ENCODE data around the gene DGKQ. TPM values are rescaled to one million over a fixed set of nuclear protein-coding genes. Genes with fewer than 3 reads are reported as not detected.

Gene DGKQ
- total and polyA plus RNA-seq, 2 donors (not counting 3 experiments of a cell fraction or from before 2014, with no cell fraction given): 15.8 to 20.2 TPM

GRCh38 chr4:972651-973424, 531 bp downstream of the DGKQ start:
- Histone ChIP-seq H4K20me1 (replicated peaks; ENCODE audit: control insufficient read depth, extremely low read depth, insufficient read depth, low read length) (no peaks in the 10 kb centered on the region), H3K9me1 (replicated peaks; ENCODE audit: control insufficient read depth, extremely low read depth, insufficient read depth, low read length) (no peaks in the 10 kb centered on the region), H3K4me2 (ENCODE audit: insufficient read depth, low read length) (peak overlapping the region; percentile 85), H3K27ac (ENCODE audit: insufficient read depth, low read depth, low read length) (no peak overlapping the region), H3K79me2 (ENCODE audit: control insufficient read depth, insufficient read depth, low read length) (no peaks in the 10 kb centered on the region), H2AFZ (ENCODE audit: low read depth, low read length) (peak overlapping the region; percentile 46), H3K9me3 (replicated peaks; ENCODE audit: control insufficient read depth, insufficient read depth, low read length) (no peaks in the 10 kb centered on the region), H3K27me3 (ENCODE audit: control insufficient read depth in 2 of 2, insufficient read depth in 2 of 2, low read length in 2 of 2) (no peaks in the 10 kb centered on the region), H3K4me1 (ENCODE audit: control insufficient read depth, extremely low read depth, insufficient read depth, low read length) (peaks cover 11% of the 10 kb centered on the region), H3K9ac (replicated peaks; ENCODE audit: extremely low read depth, insufficient read depth, low read length) (peak overlapping the region; percentile 12), H3K36me3 (ENCODE audit: control insufficient read depth in 2 of 2, extremely low read depth in 1 of 2, insufficient read depth in 2 of 2, low read length in 2 of 2) (no peaks in the 10 kb centered on the region), H3K4me3 (replicated peaks in 1 of 3; ENCODE audit: insufficient read depth in 1 of 3, low read depth in 1 of 3, low read length in 3 of 3) (peak overlapping the region; percentile 62 to 95 (median 87))
- peak; percentile 24 for DNase-seq (ENCODE audit: low read depth, low spot score)
- dilution Hi-C loops (cut with MboI; ENCODE audit: extremely low pct_ligation_motif_present, low sequenced_read_pairs) (no loop called here), intact Hi-C loops (cut with micrococcal nuclease) (loop anchor here (1.0 to 2.0 kb wide), 2 partner anchors 14 to 41 kb away; partner anchors contain the start of genes GAK, IDUA and TMEM175)
- no peak for FAIRE-seq
- ChIA-PET POLR2A (no interaction called here), CTCF (interaction anchor here (1.0 kb wide), 1 partner anchor 14 kb away, joined by 5 read pairs; the partner anchor contains the start of gene IDUA)
- no peak for TF ChIP-seq MYC (IDR thresholded peaks at IDR 0.05; ENCODE audit: low read depth, low read length)
- no peak for TF ChIP-seq POLR2AphosphoS5 (IDR thresholded peaks at IDR 0.05; ENCODE audit: insufficient read depth, low read depth, low read length)
- TF ChIP-seq POLR2A (IDR thresholded peaks at IDR 0.05; ENCODE audit: low read depth, low read length): no peak
- no peak for TF ChIP-seq FOS (IDR thresholded peaks at IDR 0.05; ENCODE audit: borderline replicate concordance, insufficient read depth, low read length)
- no TSS peak for BruUV-seq (replicated peaks)

- no peaks in the 10 kb centered on the region for H3K27me3 ChIP-seq (ENCODE audit: control insufficient read depth in 2 of 2, insufficient read depth in 2 of 2, low read length in 2 of 2)
- H3K79me2 ChIP-seq (ENCODE audit: control insufficient read depth, insufficient read depth, low read length): no peaks in the 10 kb centered on the region
- peak overlapping the region; percentile 85 for H3K4me2 ChIP-seq (ENCODE audit: insufficient read depth, low read length)
- no TSS peak for BruUV-seq (replicated peaks)
- H3K9me1 ChIP-seq (replicated peaks; ENCODE audit: control insufficient read depth, extremely low read depth, insufficient read depth, low read length): no peaks in the 10 kb centered on the region
- no peaks in the 10 kb centered on the region for H4K20me1 ChIP-seq (replicated peaks; ENCODE audit: control insufficient read depth, extremely low read depth, insufficient read depth, low read length)
- H3K9me3 ChIP-seq (replicated peaks; ENCODE audit: control insufficient read depth, insufficient read depth, low read length): no peaks in the 10 kb centered on the region
- H3K9ac ChIP-seq (replicated peaks; ENCODE audit: extremely low read depth, insufficient read depth, low read length): no peak overlapping the region
- POLR2A ChIA-PET: no interaction called here
- CTCF ChIA-PET: interaction anchor here (1.0 kb wide), 1 partner anchor 15 kb away, joined by 5 read pairs; the partner anchor contains the start of gene IDUA
- dilution Hi-C loops (cut with MboI; ENCODE audit: extremely low pct_ligation_motif_present, low sequenced_read_pairs) (no loop called here), intact Hi-C loops (cut with micrococcal nuclease) (loop anchor here (2.0 kb wide), 1 partner anchor 15 kb away; the partner anchor contains the start of gene IDUA)
- FAIRE-seq (no peak), DNase-seq (ENCODE audit: low read depth, low spot score) (no peak)
- peaks cover 11% of the 10 kb centered on the region for H3K4me1 ChIP-seq (ENCODE audit: control insufficient read depth, extremely low read depth, insufficient read depth, low read length)
- H3K4me3 ChIP-seq (replicated peaks in 1 of 3; ENCODE audit: insufficient read depth in 1 of 3, low read depth in 1 of 3, low read length in 3 of 3): peak overlapping the region in 1 of 3 experiments; percentile 95
- no peak overlapping the region for H3K27ac ChIP-seq (ENCODE audit: insufficient read depth, low read depth, low read length)
- H3K36me3 ChIP-seq (ENCODE audit: control insufficient read depth in 2 of 2, extremely low read depth in 1 of 2, insufficient read depth in 2 of 2, low read length in 2 of 2): peaks cover 0 to 1% of the 10 kb centered on the region in 2 experiments
- TF ChIP-seq MYC (IDR thresholded peaks at IDR 0.05; ENCODE audit: low read depth, low read length) (no peak), JUN (IDR thresholded peaks at IDR 0.05; ENCODE audit: borderline replicate concordance, insufficient read depth, insufficient read length, low read depth) (no peak), CTCF (IDR thresholded peaks at IDR 0.05; ENCODE audit: extremely low read depth in 1 of 2, insufficient read depth in 1 of 2, low read depth in 1 of 2, low read length in 2 of 2) (no peak), FOS (IDR thresholded peaks at IDR 0.05; ENCODE audit: borderline replicate concordance, insufficient read depth, low read length) (no peak), POLR2AphosphoS5 (IDR thresholded peaks at IDR 0.05; ENCODE audit: insufficient read depth, low read depth, low read length) (no peak), POLR2A (IDR thresholded peaks at IDR 0.05; ENCODE audit: low read depth, low read length) (no peak), EZH2 (IDR thresholded peaks at IDR 0.05; ENCODE audit: borderline replicate concordance, low read depth, low read length, severe bottlenecking) (no peak), GATA2 (IDR thresholded peaks at IDR 0.05; ENCODE audit: insufficient read depth, insufficient read length, low read depth, low read length) (no peak), MAX (IDR thresholded peaks at IDR 0.05; ENCODE audit: insufficient read depth, insufficient read length) (no peak)
- H2AFZ ChIP-seq (ENCODE audit: low read depth, low read length): no peak overlapping the region
Observed at GRCh38 chr4:971666-972500, 1.5 kb downstream of the DGKQ start.

Measured in endothelial cell of umbilical vein (primary cell).